K562 (cell line): ENCODE results near the gene BANF2. TPM values are rescaled to one million over a fixed set of nuclear protein-coding genes. Genes with fewer than 3 reads are reported as not detected.

ENCODE experiments used
- ATAC-seq: fragments of 200-7000 bp; cut with Tn5 transposase; 3 replicates; pipeline ENCODE4 v1.9.1; 2020; ENCODE audit warnings: moderate library complexity
- BruUV-seq: library from RNA; stranded (reverse); fragments of 400-500 nt; replicated peaks from 2 replicates; lab custom pipeline; 2021; lab: Mats Ljungman, UMichigan
- CTCF ChIA-PET: fragments of 300-600 bp; formaldehyde crosslinking; extraction: SDS; loops from one replicate; lab custom pipeline; 2021; ENCODE audit warnings: low intra/inter-chr PET ratio; lab: Yijun Ruan, JAX
- POLR2A ChIA-PET: fragments of 300-600, 350-650 bp; sonication (Branson Sonifier 250); formaldehyde crosslinking; extraction: SDS; loops from one replicate; lab custom pipeline; 2021; ENCODE audit warnings: antibody characterized with exemption, inconsistent platforms; lab: Yijun Ruan, JAX
- DNase-seq, 4 experiments: peaks; one replicate each; pipeline versions ENCODE4 v3.0.0 to v3.0.0-alpha.2; 2011 to 2018; ENCODE audit warnings: low spot score in 3 of 4, mixed read lengths in 3 of 4; ENCODE audit errors: extremely low read depth in 1 of 4
- FAIRE-seq: peaks from 2 replicates; lab custom pipeline; 2011; peaks lifted over from hg19 to GRCh38; lab: Jason Lieb, UNC
- H2AFZ ChIP-seq: 2 replicates; pipeline ENCODE4 v1.6.0; 2011; ENCODE audit warnings: low read depth, low read length, control low read depth, inconsistent platforms
- H3K27ac ChIP-seq: fragments of 200-600 bp; 3 replicates; pipeline ENCODE4 v1.8.0; 2011; ENCODE audit warnings: low read depth, mild to moderate bottlenecking, control low read depth, inconsistent platforms, low read length, moderate library complexity, mixed read lengths; ENCODE audit errors: extremely low read depth
- H3K27me3 ChIP-seq, 2 experiments: fragments of 300-600 bp in 1 of 2; 2 replicates in 1 of 2; 3 replicates in 1 of 2; pipeline versions ENCODE4 v1.6.0 to v1.8.0; 2011; ENCODE audit warnings: inconsistent platforms in 2 of 2, low read length in 2 of 2, mild to moderate bottlenecking in 1 of 2, mixed read lengths in 1 of 2, moderate library complexity in 1 of 2; ENCODE audit not compliant: control insufficient read depth in 2 of 2, insufficient read depth in 2 of 2
- H3K36me3 ChIP-seq: fragments of 300-600 bp; 3 replicates; pipeline ENCODE4 v1.8.0; 2011; ENCODE audit warnings: mild to moderate bottlenecking, low read length, inconsistent platforms; ENCODE audit not compliant: control insufficient read depth, insufficient read depth
- H3K4me1 ChIP-seq, 2 experiments: fragments of 200-600 bp in 1 of 2; replicated peaks in 1 of 2; 2 replicates in 1 of 2; 3 replicates in 1 of 2; pipeline versions ENCODE4 v1.5.1 to v1.8.0; 2011; ENCODE audit warnings: inconsistent platforms in 2 of 2, low read length in 2 of 2, mild to moderate bottlenecking in 1 of 2, mixed read lengths in 1 of 2, moderate library complexity in 1 of 2; ENCODE audit not compliant: control insufficient read depth in 2 of 2, insufficient read depth in 2 of 2
- H3K4me2 ChIP-seq: 2 replicates; pipeline ENCODE4 v1.6.1; 2011; ENCODE audit warnings: low read length, control low read depth, inconsistent platforms, mixed read lengths; ENCODE audit not compliant: insufficient read depth
- H3K4me3 ChIP-seq: fragments of 200-600 bp; sonication (generic), shearing (Covaris generic); 2 replicates; pipeline ENCODE4 v1.5.1; 2016; ENCODE audit warnings: control low read depth, inconsistent platforms
- H3K79me2 ChIP-seq: fragments of 200-600 bp; 3 replicates; pipeline ENCODE4 v1.8.0; 2011; ENCODE audit warnings: low read length, inconsistent platforms; ENCODE audit not compliant: control insufficient read depth, insufficient read depth
- H3K9ac ChIP-seq, 2 experiments: 2 replicates each; pipeline versions ENCODE4 v1.6.0 to v1.6.1; 2011; ENCODE audit warnings: low read depth in 2 of 2, low read length in 2 of 2, control low read depth in 1 of 2, inconsistent platforms in 1 of 2, mild to moderate bottlenecking in 1 of 2, mixed read lengths in 1 of 2; ENCODE audit not compliant: insufficient read depth in 1 of 2
- H3K9me1 ChIP-seq: one replicate; pipeline ENCODE4 v1.6.0; 2011; ENCODE audit warnings: inconsistent platforms, mild to moderate bottlenecking, low read length, moderate library complexity; ENCODE audit not compliant: control insufficient read depth, insufficient read depth
- H3K9me3 ChIP-seq: replicated peaks from 2 replicates; pipeline ENCODE4 v1.5.1; 2011; ENCODE audit warnings: low read depth, low read length, inconsistent platforms; ENCODE audit not compliant: control insufficient read depth, insufficient read depth
- H4K20me1 ChIP-seq: replicated peaks from 2 replicates; pipeline ENCODE4 v1.6.1; 2011; ENCODE audit warnings: low read length, inconsistent platforms, mixed read lengths; ENCODE audit not compliant: control insufficient read depth, insufficient read depth
- ETV6 ChIP-seq, 3 experiments: fragments of 150-350 bp in 1 of 3; sonication (generic) in 1 of 3; formaldehyde crosslinking in 1 of 3; IDR thresholded peaks; 2 replicates each; pipeline versions ENCODE4 v1.6.1 to v1.8.0; 2014 to 2022; ENCODE audit warnings: borderline replicate concordance in 2 of 3, low read depth in 2 of 3, antibody characterized with exemption in 1 of 3, low read length in 1 of 3, mild to moderate bottlenecking in 1 of 3, missing genetic modification reagents in 1 of 3
- HINFP ChIP-seq: fragments of 450-650 bp; conservative IDR thresholded peaks from 2 replicates; pipeline ENCODE4 v1.6.1; 2016; ENCODE audit warnings: missing genetic modification characterization, low read depth, mild to moderate bottlenecking, control low read depth, missing compliant biosample characterization
- MYNN ChIP-seq, 2 experiments: sonication (generic); formaldehyde crosslinking in 1 of 2; IDR thresholded peaks; 2 replicates each; pipeline versions ENCODE4 v1.5.0 to v1.6.1; 2016 to 2020; ENCODE audit warnings: antibody characterized with exemption in 1 of 2, missing genetic modification reagents in 1 of 2
- SETDB1 ChIP-seq: IDR thresholded peaks from one replicate; pipeline ENCODE4 v1.6.1; 2012; ENCODE audit warnings: low read length, control low read depth, inconsistent platforms
- WGBS: fragments of 100-300 bp; shearing (Covaris generic); methylation state at CpG from one replicate; pipeline ENCODE4 v1.1.6; 2016; ENCODE audit warnings: low coverage, mixed read lengths; ENCODE audit not compliant: insufficient coverage; ENCODE audit errors: missing lambda C conversion rate; 5-methylcytosine and 5-hydroxymethylcytosine counted together
- in situ Hi-C: fragments of 300-500 bp; cut with MboI; formaldehyde crosslinking; loops from 4 replicates; pipeline ENCODE4 v1.15.0; 2018; ENCODE audit warnings: inconsistent platforms, mixed read lengths
- intact Hi-C: fragments of 100-400 bp; cut with micrococcal nuclease; formaldehyde crosslinking; loops from 2 replicates; pipeline ENCODE4 v1.14.2; 2022
- polyA plus RNA-seq, 8 experiments: library from polyadenylated mRNA; depleted of rRNA in 4 of 8; stranded (reverse) in 5 of 8; unstranded in 3 of 8; fragments of >200 nt; fragmentation: Nextera tagmentation in 2 of 8; fragmentation: Illumina TruSeq in 1 of 8; extraction: Ambion mirVana in 2 of 8; extraction: Trizol in 1 of 8; gene quantifications; 2 replicates each; pipeline versions ENCODE4 v1.2.1 to v1.2.3, GENCODE V29; 2011 to 2014; ENCODE audit warnings: inconsistent platforms in 1 of 8, missing spikeins in 1 of 8
- total RNA-seq, 7 experiments: library from RNA; depleted of rRNA in 6 of 7; stranded (reverse); fragments of >200 nt in 6 of 7; fragmentation: Illumina TruSeq in 2 of 7; extraction: Trizol in 2 of 7; gene quantifications; 2 replicates each; pipeline versions ENCODE4 v1.2.1 to v1.2.3, GENCODE V29; 2011 to 2021; ENCODE audit warnings: low replicate concordance in 1 of 7
- TF ChIP-seq, protein P1 (sequence below): fragments of 150-350 bp; IDR thresholded peaks from 2 replicates; pipeline ENCODE4 v1.6.1; 2014; ENCODE audit warnings: low read depth, mild to moderate bottlenecking, low read length, borderline replicate concordance

BANF2 gene
- total and polyA plus RNA-seq, 9 of the 15 experiments (the other 6 are each of a cell fraction or from before 2014, with no cell fraction given), result not detected

DNA sequence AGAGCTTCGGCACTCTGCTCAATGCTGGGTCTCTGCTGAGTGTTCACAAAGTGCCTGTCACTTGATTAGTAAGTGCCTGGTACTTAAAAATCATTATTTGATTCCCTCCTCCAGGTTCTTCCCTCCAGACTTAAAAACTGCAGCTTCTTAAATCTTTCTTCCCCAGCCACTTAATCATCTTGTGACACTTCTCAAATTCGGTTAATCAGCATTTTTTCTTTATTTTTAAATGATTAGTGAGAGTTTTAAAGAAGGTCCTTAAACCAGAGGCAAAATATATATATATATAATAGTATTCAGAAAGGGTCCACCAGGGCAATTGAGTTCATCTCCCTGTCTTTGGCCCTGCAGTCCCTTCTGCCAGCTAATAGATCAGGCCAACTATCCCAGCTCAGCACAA, 8.0 kb upstream of the BANF2 start:
- H2AFZ ChIP-seq, result no peak overlapping the region
- in situ Hi-C loops, result no loop called here
- no peak for FAIRE-seq
- H3K27me3 ChIP-seq, result peaks cover 2 to 17% of the 10 kb centered on the region in 2 experiments; a peak in 4 of 5 replicates
- H3K9ac ChIP-seq, result no peak overlapping the region
- no peaks in the 10 kb centered on the region for H3K9me1 ChIP-seq
- H3K4me2 ChIP-seq, result no peak overlapping the region
- no peak for DNase-seq
- H3K79me2 ChIP-seq, result no peaks in the 10 kb centered on the region
- H3K36me3 ChIP-seq, result no peaks in the 10 kb centered on the region
- no peak for ATAC-seq
- BruUV-seq, result no TSS peak
- intact Hi-C loops, result no loop called here
- no peaks in the 10 kb centered on the region for H3K9me3 ChIP-seq
- WGBS, result 0% methylated on average over 2 of the region's 2 CpGs
- no peaks in the 10 kb centered on the region for H4K20me1 ChIP-seq
- H3K4me3 ChIP-seq, result no peak overlapping the region
- H3K4me1 ChIP-seq, result no peaks in the 10 kb centered on the region; a peak in 1 of 5 replicates
- H3K27ac ChIP-seq, result no peak overlapping the region
- ChIA-PET POLR2A (interaction anchor here (1.9 kb wide), 1 partner anchor 10 kb away, joined by 10 read pairs; the partner anchor contains the start of gene RRBP1), CTCF (no interaction called here)
- no peak for TF ChIP-seq ETV6 (IDR thresholded peaks at IDR 0.05; ENCODE audit: borderline replicate concordance in 1 of 2, low read depth in 2 of 2, low read length in 1 of 2)
- TF ChIP-seq ETV6 (CRISPR knock-in tag; IDR thresholded peaks at IDR 0.05; ENCODE audit: borderline replicate concordance), result no peak
- TF ChIP-seq SETDB1, result no peak
- TF ChIP-seq, protein P1, sequence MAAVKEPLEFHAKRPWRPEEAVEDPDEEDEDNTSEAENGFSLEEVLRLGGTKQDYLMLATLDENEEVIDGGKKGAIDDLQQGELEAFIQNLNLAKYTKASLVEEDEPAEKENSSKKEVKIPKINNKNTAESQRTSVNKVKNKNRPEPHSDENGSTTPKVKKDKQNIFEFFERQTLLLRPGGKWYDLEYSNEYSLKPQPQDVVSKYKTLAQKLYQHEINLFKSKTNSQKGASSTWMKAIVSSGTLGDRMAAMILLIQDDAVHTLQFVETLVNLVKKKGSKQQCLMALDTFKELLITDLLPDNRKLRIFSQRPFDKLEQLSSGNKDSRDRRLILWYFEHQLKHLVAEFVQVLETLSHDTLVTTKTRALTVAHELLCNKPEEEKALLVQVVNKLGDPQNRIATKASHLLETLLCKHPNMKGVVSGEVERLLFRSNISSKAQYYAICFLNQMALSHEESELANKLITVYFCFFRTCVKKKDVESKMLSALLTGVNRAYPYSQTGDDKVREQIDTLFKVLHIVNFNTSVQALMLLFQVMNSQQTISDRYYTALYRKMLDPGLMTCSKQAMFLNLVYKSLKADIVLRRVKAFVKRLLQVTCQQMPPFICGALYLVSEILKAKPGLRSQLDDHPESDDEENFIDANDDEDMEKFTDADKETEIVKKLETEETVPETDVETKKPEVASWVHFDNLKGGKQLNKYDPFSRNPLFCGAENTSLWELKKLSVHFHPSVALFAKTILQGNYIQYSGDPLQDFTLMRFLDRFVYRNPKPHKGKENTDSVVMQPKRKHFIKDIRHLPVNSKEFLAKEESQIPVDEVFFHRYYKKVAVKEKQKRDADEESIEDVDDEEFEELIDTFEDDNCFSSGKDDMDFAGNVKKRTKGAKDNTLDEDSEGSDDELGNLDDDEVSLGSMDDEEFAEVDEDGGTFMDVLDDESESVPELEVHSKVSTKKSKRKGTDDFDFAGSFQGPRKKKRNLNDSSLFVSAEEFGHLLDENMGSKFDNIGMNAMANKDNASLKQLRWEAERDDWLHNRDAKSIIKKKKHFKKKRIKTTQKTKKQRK, result no peak
- TF ChIP-seq MYNN (IDR thresholded peaks at IDR 0.05), result no peak
- no peak for TF ChIP-seq MYNN (CRISPR knock-in tag; IDR thresholded peaks at IDR 0.05)
- no peak for TF ChIP-seq HINFP (tag)
